ENCODE results near the gene SYNE2. TPM values are rescaled to one million over a fixed set of nuclear protein-coding genes. Genes with fewer than 3 reads are reported as not detected.

Gene SYNE2
- total and polyA plus RNA-seq, 2 donors from 2014 or later: 65.9 to 461 TPM

GRCh38 chr14:64062381-64063115, 209.7 kb downstream of the SYNE2 start:
- no peak for FAIRE-seq
- intact Hi-C loops (cut with DNase I): no loop called here
- no peaks in the 10 kb centered on the region for H3K9me3 ChIP-seq (ENCODE audit: control insufficient read depth in 2 of 3, insufficient read depth in 1 of 3, low read length in 3 of 3)
- DNase-seq: no peak
- H3K9ac ChIP-seq (ENCODE audit: low read length in 3 of 3): no peak overlapping the region
- no peak overlapping the region for H3K4me3 ChIP-seq (ENCODE audit: low read length in 3 of 3)
- H3K4me1 ChIP-seq (ENCODE audit: control insufficient read depth in 2 of 3, insufficient read depth in 2 of 3, low read depth in 1 of 3, low read length in 3 of 3): peaks cover 0 to 8% (median 2%) of the 10 kb centered on the region in 3 donors
- TF ChIP-seq CTCF (IDR thresholded peaks at IDR 0.05; ENCODE audit: borderline replicate concordance, extremely low read depth, insufficient read depth): no peak
- no peak overlapping the region for H3K27ac ChIP-seq (ENCODE audit: low read depth in 2 of 2, low read length in 2 of 2)
- no peaks in the 10 kb centered on the region for H3K27me3 ChIP-seq (ENCODE audit: control insufficient read depth, insufficient read depth, low read length)
- H3K36me3 ChIP-seq (ENCODE audit: control insufficient read depth in 2 of 3, insufficient read depth in 3 of 3, low read length in 3 of 3): peaks cover 0 to 27% (median 24%) of the 10 kb centered on the region in 3 donors

GRCh38 chr14:64064447-64064846, 211.6 kb downstream of the SYNE2 start:
- DNase-seq (no peak), FAIRE-seq (no peak)
- TF ChIP-seq CTCF (IDR thresholded peaks at IDR 0.05; ENCODE audit: borderline replicate concordance, extremely low read depth, insufficient read depth): no peak
- Histone ChIP-seq H3K9me3 (ENCODE audit: control insufficient read depth in 2 of 3, insufficient read depth in 1 of 3, low read length in 3 of 3) (no peaks in the 10 kb centered on the region), H3K27ac (ENCODE audit: low read depth in 2 of 2, low read length in 2 of 2) (no peak overlapping the region), H3K27me3 (ENCODE audit: control insufficient read depth, insufficient read depth, low read length) (no peaks in the 10 kb centered on the region), H3K36me3 (ENCODE audit: control insufficient read depth in 2 of 3, insufficient read depth in 3 of 3, low read length in 3 of 3) (peaks cover 0 to 38% (median 26%) of the 10 kb centered on the region in 3 donors), H3K4me1 (ENCODE audit: control insufficient read depth in 2 of 3, insufficient read depth in 2 of 3, low read depth in 1 of 3, low read length in 3 of 3) (peaks cover 0 to 8% (median 2%) of the 10 kb centered on the region in 3 donors), H3K9ac (ENCODE audit: low read length in 3 of 3) (no peak overlapping the region), H3K4me3 (ENCODE audit: low read length in 3 of 3) (no peak overlapping the region)
- intact Hi-C loops (cut with DNase I): no loop called here

GRCh38 chr14:64069634-64070359, 217.0 kb downstream of the SYNE2 start:
- H3K4me1 ChIP-seq (ENCODE audit: control insufficient read depth in 2 of 3, insufficient read depth in 2 of 3, low read depth in 1 of 3, low read length in 3 of 3): no peaks in the 10 kb centered on the region
- H3K9me3 ChIP-seq (ENCODE audit: control insufficient read depth in 2 of 3, insufficient read depth in 1 of 3, low read length in 3 of 3): no peaks in the 10 kb centered on the region
- no peak for FAIRE-seq
- no peaks in the 10 kb centered on the region for H3K27me3 ChIP-seq (ENCODE audit: control insufficient read depth, insufficient read depth, low read length)
- H3K36me3 ChIP-seq (ENCODE audit: control insufficient read depth in 2 of 3, insufficient read depth in 3 of 3, low read length in 3 of 3): peaks cover 5 to 64% (median 24%) of the 10 kb centered on the region in 3 donors
- no peak for DNase-seq
- TF ChIP-seq CTCF (IDR thresholded peaks at IDR 0.05; ENCODE audit: borderline replicate concordance, extremely low read depth, insufficient read depth): no peak
- no peak overlapping the region for H3K27ac ChIP-seq (ENCODE audit: low read depth in 2 of 2, low read length in 2 of 2)
- no peak overlapping the region for H3K9ac ChIP-seq (ENCODE audit: low read length in 3 of 3)
- intact Hi-C loops (cut with DNase I): no loop called here
- no peak overlapping the region for H3K4me3 ChIP-seq (ENCODE audit: low read length in 3 of 3)

All from kidney (tissue), 14 donors.